Glomerular visceral epithelial cell (primary cell): ENCODE data around the gene USF2.
A peak's percentile ranks its signal among the peaks of the same experiment; 100 is the strongest.

Experiments
- DNase-seq: peaks from one replicate; pipeline ENCODE4 v3.0.0-alpha.2; 2016; ENCODE audit errors: extremely low spot score

USF2 gene

GRCh38 chr19:35265126-35265899, 3.4 kb upstream of the USF2 start:
- no peak for DNase-seq

- no peak for DNase-seq
Observed at GRCh38 chr19:35265900-35266519, 2.8 kb upstream of the USF2 start.

GRCh38 chr19:35266520-35267352, 2.0 kb upstream of the USF2 start:
- DNase-seq: peak; percentile 25

- DNase-seq: peak; percentile 31
Observed at GRCh38 chr19:35267353-35267817, 1.4 kb upstream of the USF2 start.

- peak; percentile 83 for DNase-seq
Observed at GRCh38 chr19:35267818-35268535, 785 bp upstream of the USF2 start.

GRCh38 chr19:35269438-35270117, 816 bp downstream of the USF2 start:
- peak; percentile 89 for DNase-seq

GRCh38 chr19:35270381-35270811, 1.6 kb downstream of the USF2 start:
- DNase-seq: no peak

GRCh38 chr19:35271546-35271945, 2.8 kb downstream of the USF2 start:
- no peak for DNase-seq

- DNase-seq: no peak
Observed at GRCh38 chr19:35272122-35272719, 3.5 kb downstream of the USF2 start.

GRCh38 chr19:35272954-35273649, 4.3 kb downstream of the USF2 start:
- DNase-seq: no peak

- no peak for DNase-seq
Observed at GRCh38 chr19:35273686-35274259, 5.0 kb downstream of the USF2 start.

GRCh38 chr19:35274323-35274722, 5.6 kb downstream of the USF2 start:
- DNase-seq: no peak

- DNase-seq: no peak
Observed at GRCh38 chr19:35276706-35277281, 8.0 kb downstream of the USF2 start.

- DNase-seq: no peak
Observed at GRCh38 chr19:35278578-35279284, 10.0 kb downstream of the USF2 start.

- DNase-seq: no peak
Observed at GRCh38 chr19:35279374-35279773, 10.6 kb downstream of the USF2 start.

- DNase-seq: no peak
Observed at GRCh38 chr19:35279985-35280821, 11.4 kb downstream of the USF2 start.

GRCh38 chr19:35281303-35281702, 12.5 kb downstream of the USF2 start:
- DNase-seq: no peak
